GM12891 (cell line): Measurements from ENCODE around the gene PUS3. TPM values are rescaled to one million over a fixed set of nuclear protein-coding genes. Genes with fewer than 3 reads are reported as not detected.
A peak's percentile ranks its signal among the peaks of the same experiment; 100 is the strongest.

Source experiments
- DNase-seq: peaks from one replicate; pipeline ENCODE4 v3.0.0; 2011; ENCODE audit warnings: low spot score; ENCODE audit not compliant: insufficient read length
- FAIRE-seq: peaks from 2 replicates; lab custom pipeline; 2011; peaks lifted over from hg19 to GRCh38; lab: Jason Lieb, UNC
- PAX5 ChIP-seq: IDR thresholded peaks from 2 replicates; pipeline ENCODE4 v1.6.1; 2011; ENCODE audit warnings: low read length, moderate library complexity, mild to moderate bottlenecking; ENCODE audit not compliant: insufficient read depth, severe bottlenecking
- POLR2A ChIP-seq: IDR thresholded peaks from 2 replicates; pipeline ENCODE4 v1.6.1; 2011; ENCODE audit warnings: low read depth, low read length, control low read depth
- POLR2AphosphoS5 ChIP-seq: IDR thresholded peaks from 2 replicates; pipeline ENCODE4 v1.6.1; 2011; ENCODE audit warnings: low read depth, low read length, control low read depth
- POU2F2 ChIP-seq: IDR thresholded peaks from 2 replicates; pipeline ENCODE4 v1.6.1; 2011; ENCODE audit warnings: low read depth, mild to moderate bottlenecking, control low read depth, low read length, moderate library complexity
- SPI1 ChIP-seq: IDR thresholded peaks from 2 replicates; pipeline ENCODE4 v1.6.1; 2011; ENCODE audit warnings: low read depth, low read length, control low read depth
- TAF1 ChIP-seq: IDR thresholded peaks from 2 replicates; pipeline ENCODE4 v1.6.1; 2011; ENCODE audit warnings: low read depth, low read length, control low read depth
- polyA plus RNA-seq: library from polyadenylated mRNA; unstranded; fragments of >200 nt; gene quantifications from one replicate; pipeline ENCODE4 v1.2.1, GENCODE V29; 2012; ENCODE audit warnings: low read depth, missing spikeins, inconsistent platforms; ENCODE audit not compliant: missing spikeins

The PUS3 gene, protein sequence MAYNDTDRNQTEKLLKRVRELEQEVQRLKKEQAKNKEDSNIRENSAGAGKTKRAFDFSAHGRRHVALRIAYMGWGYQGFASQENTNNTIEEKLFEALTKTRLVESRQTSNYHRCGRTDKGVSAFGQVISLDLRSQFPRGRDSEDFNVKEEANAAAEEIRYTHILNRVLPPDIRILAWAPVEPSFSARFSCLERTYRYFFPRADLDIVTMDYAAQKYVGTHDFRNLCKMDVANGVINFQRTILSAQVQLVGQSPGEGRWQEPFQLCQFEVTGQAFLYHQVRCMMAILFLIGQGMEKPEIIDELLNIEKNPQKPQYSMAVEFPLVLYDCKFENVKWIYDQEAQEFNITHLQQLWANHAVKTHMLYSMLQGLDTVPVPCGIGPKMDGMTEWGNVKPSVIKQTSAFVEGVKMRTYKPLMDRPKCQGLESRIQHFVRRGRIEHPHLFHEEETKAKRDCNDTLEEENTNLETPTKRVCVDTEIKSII
- 11.7 TPM for polyA plus RNA-seq

- DNase-seq (peak; percentile 79), FAIRE-seq (peak; percentile 91)
- TF ChIP-seq POU2F2 (0 out of 2 replicates have a peak, but pooled peaks have one; percentile 9), SPI1 (no peak), TAF1 (no peak; the same call in 1 of the 2 replicates), POLR2A (peak; percentile 77), POLR2AphosphoS5 (peak; percentile 74), PAX5 (no peak)
These were observed at the start of gene PUS3 for GRCh38 chr11:125902927-125903710. PUS3 (minus strand) TSS chr11:125903206; CDS start chr11:125896284, 6,922 bp downstream.

GRCh38 chr11:125952559-125952958, 49.6 kb upstream of the PUS3 start:
- FAIRE-seq = no peak
- no peak for TF ChIP-seq POU2F2
- TF ChIP-seq PAX5 = no peak
- no peak for TF ChIP-seq POLR2A
- no peak for TF ChIP-seq TAF1
- TF ChIP-seq SPI1 = no peak
- no peak for TF ChIP-seq POLR2AphosphoS5
- no peak for DNase-seq

DNA sequence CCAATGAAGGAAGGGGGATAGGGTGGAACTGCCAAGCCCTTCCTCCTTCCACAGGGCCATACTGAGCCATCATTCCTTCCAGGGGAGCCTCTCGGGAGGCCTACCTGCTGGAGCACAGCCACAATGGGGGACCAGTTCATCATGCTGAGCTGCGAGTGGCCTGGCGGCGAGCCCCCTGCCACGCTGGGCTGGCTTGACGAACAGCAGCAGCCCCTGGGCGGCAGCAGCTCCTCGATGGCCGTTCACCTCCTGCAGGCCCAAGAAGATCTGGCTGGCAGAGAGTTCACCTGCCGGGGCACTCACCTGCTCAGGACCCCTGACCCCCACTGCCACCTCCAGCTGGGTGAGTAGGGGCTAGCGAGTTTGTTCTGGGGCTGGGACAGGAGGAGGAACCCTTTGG, 48.7 kb upstream of the PUS3 start:
- DNase-seq (no peak), FAIRE-seq (no peak)
- no peak for TF ChIP-seq TAF1
- no peak for TF ChIP-seq POLR2AphosphoS5
- TF ChIP-seq POLR2A = no peak
- no peak for TF ChIP-seq POU2F2
- TF ChIP-seq PAX5 = no peak
- no peak for TF ChIP-seq SPI1

- TF ChIP-seq SPI1 (no peak), POLR2AphosphoS5 (no peak), PAX5 (no peak), TAF1 (no peak), POU2F2 (no peak), POLR2A (no peak)
- FAIRE-seq (no peak), DNase-seq (no peak)
These were observed 48.0 kb upstream of the PUS3 start for GRCh38 chr11:125950696-125951651.

GRCh38 chr11:125950178-125950490, 47.1 kb upstream of the PUS3 start:
- DNase-seq (no peak), FAIRE-seq (no peak)
- TF ChIP-seq TAF1 (no peak), POLR2A (no peak), SPI1 (no peak), POU2F2 (no peak), POLR2AphosphoS5 (no peak)

DNA sequence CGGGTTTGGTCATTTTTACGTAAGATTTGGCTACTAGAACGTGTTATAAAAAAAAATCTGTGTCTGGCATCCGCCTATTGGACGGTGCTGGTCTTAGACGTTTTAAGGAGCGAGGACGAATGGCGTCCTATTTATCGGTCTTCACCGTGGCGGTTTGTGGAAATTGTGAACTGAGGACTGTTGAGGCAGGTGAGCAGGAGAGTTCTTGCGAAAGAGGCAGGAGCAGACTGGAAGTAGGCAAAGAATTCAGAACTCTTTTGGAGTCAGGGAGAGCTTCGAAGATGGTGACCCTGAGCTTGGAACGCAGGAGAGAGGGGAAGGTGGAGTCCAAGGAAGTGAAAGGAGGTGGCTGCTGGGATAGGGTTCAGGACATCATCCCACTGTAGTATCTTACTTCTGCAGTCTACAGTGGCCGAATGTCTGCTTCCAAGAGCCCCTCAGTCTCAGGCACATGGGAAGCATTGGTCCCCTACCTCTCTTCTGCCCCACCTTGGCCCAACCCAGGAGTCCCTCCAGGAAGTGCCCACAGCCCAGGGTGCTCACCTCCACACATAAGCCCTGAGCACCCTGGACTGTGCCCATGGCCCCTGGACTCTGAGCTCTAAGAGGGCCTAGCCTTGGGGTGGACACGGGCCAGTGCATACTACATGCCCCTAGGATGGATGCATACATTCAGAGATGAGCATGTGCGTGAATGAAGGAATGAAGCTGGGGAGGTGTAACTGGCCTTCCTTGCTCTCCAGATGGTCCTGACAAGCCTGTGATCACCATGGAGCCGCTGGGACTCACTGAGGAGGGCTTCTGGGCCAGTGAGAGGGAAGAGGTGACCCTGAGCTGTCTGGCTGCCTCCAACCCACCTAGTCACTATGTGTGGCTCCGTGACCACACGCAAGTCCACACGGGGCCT, 46.5 kb upstream of the PUS3 start:
- no peak for TF ChIP-seq TAF1
- TF ChIP-seq PAX5 = no peak
- TF ChIP-seq POLR2AphosphoS5 = no peak
- TF ChIP-seq SPI1 = no peak
- TF ChIP-seq POU2F2 = no peak
- no peak for TF ChIP-seq POLR2A
- FAIRE-seq = no peak
- no peak for DNase-seq

DNA sequence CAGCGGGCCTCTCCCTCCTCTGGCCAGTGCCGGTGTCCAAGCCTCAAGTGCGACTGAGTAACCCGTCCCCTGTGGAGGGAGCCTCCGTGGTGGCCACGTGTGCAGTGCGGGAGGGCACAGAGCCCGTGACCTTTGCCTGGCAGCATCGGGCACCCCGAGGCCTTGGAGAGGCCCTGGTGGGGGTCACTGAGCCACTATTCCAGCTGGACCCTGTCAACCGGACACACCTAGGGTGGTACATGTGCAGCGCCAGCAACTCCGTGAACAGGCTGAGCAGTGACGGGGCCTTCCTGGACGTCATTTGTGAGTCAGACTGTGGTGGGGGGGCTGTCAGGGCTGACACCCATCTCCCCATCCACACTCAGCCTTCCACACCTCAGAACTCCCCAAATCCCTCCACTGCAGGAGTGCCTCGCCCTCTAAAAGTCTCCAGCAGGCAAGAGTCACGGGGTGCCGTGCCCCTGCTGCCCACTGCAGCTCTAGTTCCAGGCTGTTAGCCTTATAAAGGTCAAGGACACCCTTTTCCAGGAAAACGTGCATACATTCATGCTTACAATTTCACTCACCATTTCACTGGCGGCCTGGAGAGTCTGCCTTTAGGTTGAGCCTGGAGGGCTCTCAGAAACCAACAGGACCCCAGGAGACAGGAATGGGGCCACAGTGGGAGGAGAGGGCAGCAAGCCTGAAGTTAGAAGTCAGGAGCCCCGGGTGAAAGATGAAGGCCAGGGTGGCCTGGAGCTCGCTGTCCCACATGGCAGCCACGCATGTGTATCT, 45.5 kb upstream of the PUS3 start:
- TF ChIP-seq PAX5 (no peak), SPI1 (no peak), TAF1 (no peak), POLR2AphosphoS5 (no peak), POU2F2 (no peak), POLR2A (no peak)
- no peak for DNase-seq
- no peak for FAIRE-seq
